Ascending aorta (tissue), 2 donors: ENCODE measurements around the gene CCL2. TPM values are rescaled to one million over a fixed set of nuclear protein-coding genes. Genes with fewer than 3 reads are reported as not detected.
A peak's percentile ranks its signal among the peaks of the same experiment; 100 is the strongest.

ENCODE experiments used
- DNase-seq, 2 donors: peaks; one replicate each; pipeline ENCODE4 v3.0.0-alpha.2; 2019; ENCODE audit warnings: low spot score in 2 of 2
- H3K27ac ChIP-seq, 2 donors: fragments of 200-600 bp; sonication (generic); one replicate each; pipeline ENCODE4 v1.5.1; 2016 to 2017; ENCODE audit warnings: mild to moderate bottlenecking in 1 of 2
- H3K27me3 ChIP-seq: fragments of 200-600 bp; sonication (generic); one replicate; pipeline ENCODE4 v1.5.1; 2017
- H3K36me3 ChIP-seq, 2 donors: fragments of 200-600 bp; sonication (generic); one replicate each; pipeline ENCODE4 v1.5.1; 2016
- H3K4me1 ChIP-seq, 2 donors: fragments of 200-600 bp; sonication (generic); one replicate each; pipeline ENCODE4 v1.5.1; 2016 to 2017; ENCODE audit warnings: mild to moderate bottlenecking in 1 of 2
- H3K4me3 ChIP-seq, 2 donors: fragments of 200-600 bp; sonication (generic); one replicate each; pipeline ENCODE4 v1.5.1; 2016 to 2017; ENCODE audit warnings: mild to moderate bottlenecking in 1 of 2
- H3K9me3 ChIP-seq, 2 donors: fragments of 200-600 bp; sonication (generic); one replicate each; pipeline ENCODE4 v1.5.1; 2016
- CTCF ChIP-seq, 3 experiments: fragments of 200-600 bp in 2 of 3; fragments of 450-650 bp in 1 of 3; sonication (generic) in 2 of 3; IDR thresholded peaks; one replicate each; pipeline ENCODE4 v1.5.1; 2016 to 2019; ENCODE audit warnings: antibody characterized with exemption in 3 of 3, mild to moderate bottlenecking in 1 of 3, moderate library complexity in 1 of 3
- intact Hi-C: fragments of 100-400 bp; cut with DNase I; formaldehyde crosslinking; loops from one replicate; pipeline ENCODE4 v1.15.1; 2023
- total RNA-seq: library from RNA; depleted of rRNA; stranded (reverse); fragments of >200 nt; gene quantifications from one replicate; pipeline ENCODE4 v1.1.0, GENCODE V29; 2016

Gene CCL2
- total RNA-seq, 1 donor from 2014 or later, result 162 TPM

GRCh38 chr17:34230342-34230741 lies 24.7 kb upstream of the CCL2 start:
- H3K9me3 ChIP-seq, result no peaks in the 10 kb centered on the region
- no peaks in the 10 kb centered on the region for H3K36me3 ChIP-seq
- DNase-seq, result no peak
- no peaks in the 10 kb centered on the region for H3K27me3 ChIP-seq
- peaks cover 0 to 13% of the 10 kb centered on the region in 2 donors for H3K4me1 ChIP-seq
- TF ChIP-seq CTCF (IDR thresholded peaks at IDR 0.05), result no peak
- no peak overlapping the region for H3K4me3 ChIP-seq
- no peak overlapping the region for H3K27ac ChIP-seq
- intact Hi-C loops, result no loop called here

GRCh38 chr17:34234616-34235015 lies 20.5 kb upstream of the CCL2 start:
- Histone ChIP-seq H3K36me3 (no peaks in the 10 kb centered on the region), H3K4me3 (no peak overlapping the region), H3K27me3 (no peaks in the 10 kb centered on the region), H3K27ac (peak overlapping the region in 1 of 2 donors; percentile 40), H3K4me1 (peaks cover 0 to 21% of the 10 kb centered on the region in 2 donors), H3K9me3 (no peaks in the 10 kb centered on the region)
- no peak for DNase-seq
- no peak for TF ChIP-seq CTCF (IDR thresholded peaks at IDR 0.05)
- intact Hi-C loops, result no loop called here

GRCh38 chr17:34235389-34236028 lies 19.6 kb upstream of the CCL2 start:
- DNase-seq, result no peak
- peak overlapping the region; percentile 35 to 68 for H3K27ac ChIP-seq
- H3K4me3 ChIP-seq, result no peak overlapping the region
- intact Hi-C loops, result no loop called here
- no peaks in the 10 kb centered on the region for H3K9me3 ChIP-seq
- no peak for TF ChIP-seq CTCF (IDR thresholded peaks at IDR 0.05)
- H3K4me1 ChIP-seq, result peaks cover 0 to 23% of the 10 kb centered on the region in 2 donors
- no peaks in the 10 kb centered on the region for H3K27me3 ChIP-seq
- H3K36me3 ChIP-seq, result no peaks in the 10 kb centered on the region

- H3K27ac ChIP-seq, result no peak overlapping the region
- DNase-seq, result no peak
- intact Hi-C loops, result no loop called here
- H3K4me3 ChIP-seq, result no peak overlapping the region
- H3K4me1 ChIP-seq, result peaks cover 0 to 25% of the 10 kb centered on the region in 2 donors
- TF ChIP-seq CTCF (IDR thresholded peaks at IDR 0.05), result no peak
- H3K9me3 ChIP-seq, result no peaks in the 10 kb centered on the region
- no peaks in the 10 kb centered on the region for H3K27me3 ChIP-seq
- H3K36me3 ChIP-seq, result no peaks in the 10 kb centered on the region
Observed at GRCh38 chr17:34236281-34236892, 18.7 kb upstream of the CCL2 start.

GRCh38 chr17:34237458-34237857 lies 17.6 kb upstream of the CCL2 start:
- H3K9me3 ChIP-seq, result no peaks in the 10 kb centered on the region
- no peaks in the 10 kb centered on the region for H3K36me3 ChIP-seq
- peaks cover 0 to 25% of the 10 kb centered on the region in 2 donors for H3K4me1 ChIP-seq
- H3K4me3 ChIP-seq, result no peak overlapping the region
- no peak overlapping the region for H3K27ac ChIP-seq
- TF ChIP-seq CTCF (IDR thresholded peaks at IDR 0.05), result no peak
- intact Hi-C loops, result no loop called here
- DNase-seq, result no peak
- H3K27me3 ChIP-seq, result no peaks in the 10 kb centered on the region
